Kidney (tissue), 14 donors: ENCODE measurements around the gene FLRT2. TPM values are rescaled to one million over a fixed set of nuclear protein-coding genes. Genes with fewer than 3 reads are reported as not detected.
A peak's percentile ranks its signal among the peaks of the same experiment; 100 is the strongest.

Experiments used
- DNase-seq, 5 donors: peaks; one replicate each; pipeline ENCODE4 v3.0.0-alpha.2; 2013 to 2020
- FAIRE-seq: peaks from 2 replicates; lab custom pipeline; 2012; peaks lifted over from hg19 to GRCh38; lab: Jason Lieb, UNC
- H3K27ac ChIP-seq, 2 donors: one replicate each; pipeline ENCODE4 v1.7.0; 2013; ENCODE audit warnings: low read depth in 2 of 2, low read length in 2 of 2, inconsistent platforms in 1 of 2
- H3K27me3 ChIP-seq: one replicate; pipeline ENCODE4 v1.7.1; 2013; ENCODE audit warnings: low read length, inconsistent platforms; ENCODE audit not compliant: control insufficient read depth, insufficient read depth
- H3K36me3 ChIP-seq, 3 donors: one replicate each; pipeline versions ENCODE4 v1.7.0 to v1.7.1; 2013; ENCODE audit warnings: low read length in 3 of 3, control low read depth in 1 of 3, inconsistent platforms in 1 of 3; ENCODE audit not compliant: insufficient read depth in 3 of 3, control insufficient read depth in 2 of 3
- H3K4me1 ChIP-seq, 3 donors: one replicate each; pipeline versions ENCODE4 v1.7.0 to v1.7.1; 2013; ENCODE audit warnings: low read length in 3 of 3, inconsistent platforms in 1 of 3, low read depth in 1 of 3; ENCODE audit not compliant: control insufficient read depth in 2 of 3, insufficient read depth in 2 of 3
- H3K4me3 ChIP-seq, 3 donors: one replicate each; pipeline versions ENCODE4 v1.7.0 to v1.8.1; 2013; ENCODE audit warnings: low read length in 3 of 3, control low read depth in 1 of 3, inconsistent platforms in 1 of 3
- H3K9ac ChIP-seq, 3 donors: one replicate each; pipeline versions ENCODE4 v1.7.0 to v1.7.1; 2013; ENCODE audit warnings: low read length in 3 of 3, control low read depth in 1 of 3, inconsistent platforms in 1 of 3
- H3K9me3 ChIP-seq, 3 donors: one replicate each; pipeline versions ENCODE4 v1.7.0 to v1.7.1; 2013; ENCODE audit warnings: low read length in 3 of 3, control low read depth in 1 of 3, inconsistent platforms in 1 of 3; ENCODE audit not compliant: control insufficient read depth in 2 of 3, insufficient read depth in 1 of 3
- intact Hi-C: fragments of 100-400 bp; cut with DNase I; formaldehyde crosslinking; loops from one replicate; pipeline ENCODE4 v1.11.1; 2022
- polyA plus RNA-seq: library from polyadenylated mRNA; stranded (reverse); fragments of 350-450 nt; fragmentation: Illumina TruSeq; extraction: RNeasy Lipid Tissue Mini Kit (QIAGEN cat#74804); gene quantifications from one replicate; pipeline ENCODE4 v1.2.3, GENCODE V29; 2014; ENCODE audit warnings: low read depth, low replicate concordance; ENCODE audit not compliant: insufficient read depth
- total RNA-seq: library from RNA; stranded (reverse); fragmentation: NEBNext Ultra II Directional; extraction: Animal tissue kit (Norgen Biotek cat#: 25700); gene quantifications from one replicate; pipeline ENCODE4 v1.2.1, GENCODE V29; 2021
- TF ChIP-seq, protein P1 (sequence below): IDR thresholded peaks from 3 replicates; pipeline ENCODE4 v1.5.1; 2012; ENCODE audit warnings: mild to moderate bottlenecking, moderate library complexity, borderline replicate concordance; ENCODE audit not compliant: insufficient read depth; ENCODE audit errors: extremely low read depth
- donor health status: control.
- donor health status: control.
- donor health status: control.
- donor health status: control.
- donor health status: control.
- donor health status: DM: yes; HTN: yes; CAD: no.
- donor health status: Normal renal cell carcinoma (clear cell type).

The FLRT2 gene
- total and polyA plus RNA-seq, 2 donors from 2014 or later = 1.2 to 16.6 TPM

DNA sequence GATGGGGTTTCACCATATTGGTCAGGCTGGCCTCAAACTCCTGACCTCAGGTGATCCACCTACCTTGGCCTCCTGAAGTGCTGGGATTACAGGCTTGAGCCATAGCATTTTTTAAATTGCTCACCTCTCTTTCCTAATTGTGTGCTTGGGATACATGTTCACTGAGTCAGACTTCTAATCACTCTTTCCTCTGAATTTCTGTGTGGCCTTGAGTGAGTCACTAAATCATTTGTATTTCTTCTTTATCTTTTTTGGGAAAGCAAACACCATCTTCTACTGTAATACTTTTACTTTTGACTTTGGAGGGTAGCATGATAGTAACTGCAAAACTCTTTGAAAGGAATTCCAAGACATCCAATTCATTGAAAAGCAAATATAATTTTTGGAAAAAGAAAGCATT is 60.8 kb downstream of the FLRT2 start:
- DNase-seq = no peak
- H3K27ac ChIP-seq = no peak overlapping the region
- intact Hi-C loops = no loop called here
- H3K27me3 ChIP-seq = no peaks in the 10 kb centered on the region
- no peaks in the 10 kb centered on the region for H3K4me1 ChIP-seq
- H3K9me3 ChIP-seq = peaks cover 0 to 2% (median 0%) of the 10 kb centered on the region in 3 donors
- no peak overlapping the region for H3K9ac ChIP-seq
- TF ChIP-seq, protein P1, sequence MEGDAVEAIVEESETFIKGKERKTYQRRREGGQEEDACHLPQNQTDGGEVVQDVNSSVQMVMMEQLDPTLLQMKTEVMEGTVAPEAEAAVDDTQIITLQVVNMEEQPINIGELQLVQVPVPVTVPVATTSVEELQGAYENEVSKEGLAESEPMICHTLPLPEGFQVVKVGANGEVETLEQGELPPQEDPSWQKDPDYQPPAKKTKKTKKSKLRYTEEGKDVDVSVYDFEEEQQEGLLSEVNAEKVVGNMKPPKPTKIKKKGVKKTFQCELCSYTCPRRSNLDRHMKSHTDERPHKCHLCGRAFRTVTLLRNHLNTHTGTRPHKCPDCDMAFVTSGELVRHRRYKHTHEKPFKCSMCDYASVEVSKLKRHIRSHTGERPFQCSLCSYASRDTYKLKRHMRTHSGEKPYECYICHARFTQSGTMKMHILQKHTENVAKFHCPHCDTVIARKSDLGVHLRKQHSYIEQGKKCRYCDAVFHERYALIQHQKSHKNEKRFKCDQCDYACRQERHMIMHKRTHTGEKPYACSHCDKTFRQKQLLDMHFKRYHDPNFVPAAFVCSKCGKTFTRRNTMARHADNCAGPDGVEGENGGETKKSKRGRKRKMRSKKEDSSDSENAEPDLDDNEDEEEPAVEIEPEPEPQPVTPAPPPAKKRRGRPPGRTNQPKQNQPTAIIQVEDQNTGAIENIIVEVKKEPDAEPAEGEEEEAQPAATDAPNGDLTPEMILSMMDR = no peak
- FAIRE-seq = no peak
- no peak overlapping the region for H3K4me3 ChIP-seq
- H3K36me3 ChIP-seq = peaks cover 0 to 2% (median 0%) of the 10 kb centered on the region in 3 donors

DNA sequence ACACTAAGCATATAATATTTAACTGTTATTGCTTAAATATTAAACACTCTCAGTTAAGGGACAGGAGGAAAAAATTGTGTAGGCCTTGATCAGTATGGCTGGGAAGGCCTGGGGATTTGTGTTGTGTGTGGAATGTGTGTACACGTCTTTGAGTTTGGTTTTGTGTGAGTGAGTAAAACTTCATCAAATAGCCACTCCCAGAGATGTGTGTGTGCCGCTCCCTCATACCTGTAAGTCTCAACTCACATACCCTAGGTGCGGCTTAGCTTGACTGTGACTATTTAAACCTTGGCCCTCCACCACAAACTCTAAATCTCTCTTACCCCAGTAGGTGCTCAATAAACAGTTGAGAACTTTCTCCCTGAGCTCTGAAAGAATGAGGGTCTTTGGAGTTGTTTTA is 64.3 kb downstream of the FLRT2 start:
- H3K36me3 ChIP-seq = no peaks in the 10 kb centered on the region
- intact Hi-C loops = no loop called here
- no peaks in the 10 kb centered on the region for H3K9me3 ChIP-seq
- H3K27ac ChIP-seq = no peak overlapping the region
- TF ChIP-seq, protein P1 = no peak
- H3K4me1 ChIP-seq = no peaks in the 10 kb centered on the region
- H3K4me3 ChIP-seq = no peak overlapping the region
- no peaks in the 10 kb centered on the region for H3K27me3 ChIP-seq
- no peak overlapping the region for H3K9ac ChIP-seq
- DNase-seq (no peak), FAIRE-seq (no peak)

DNA sequence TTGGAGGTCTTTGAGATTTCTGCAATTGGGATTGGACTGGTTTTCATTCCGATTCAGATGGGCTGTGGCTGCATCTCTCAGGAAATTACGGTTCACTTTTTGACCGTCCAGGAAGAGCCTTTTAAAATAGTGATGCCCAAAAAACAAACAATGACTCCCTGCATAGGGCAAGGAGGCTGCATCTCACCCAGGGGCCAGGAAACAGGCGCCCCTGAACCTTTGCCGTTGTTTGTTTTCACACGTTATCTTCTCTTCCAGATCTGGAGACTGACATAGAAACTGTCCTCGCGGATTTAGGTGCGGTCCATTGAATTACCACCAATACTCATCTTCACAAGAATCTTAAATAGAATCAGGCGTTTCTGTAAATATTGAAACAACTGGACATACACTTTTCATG is 66.0 kb downstream of the FLRT2 start:
- H3K9me3 ChIP-seq = no peaks in the 10 kb centered on the region
- H3K27me3 ChIP-seq = no peaks in the 10 kb centered on the region
- FAIRE-seq (no peak), DNase-seq (peak in 1 of 5 donors; percentile 41)
- H3K4me1 ChIP-seq = no peaks in the 10 kb centered on the region
- intact Hi-C loops = no loop called here
- H3K27ac ChIP-seq = no peak overlapping the region
- no peak overlapping the region for H3K9ac ChIP-seq
- TF ChIP-seq, protein P1 = no peak
- H3K4me3 ChIP-seq = no peak overlapping the region
- no peaks in the 10 kb centered on the region for H3K36me3 ChIP-seq

DNA sequence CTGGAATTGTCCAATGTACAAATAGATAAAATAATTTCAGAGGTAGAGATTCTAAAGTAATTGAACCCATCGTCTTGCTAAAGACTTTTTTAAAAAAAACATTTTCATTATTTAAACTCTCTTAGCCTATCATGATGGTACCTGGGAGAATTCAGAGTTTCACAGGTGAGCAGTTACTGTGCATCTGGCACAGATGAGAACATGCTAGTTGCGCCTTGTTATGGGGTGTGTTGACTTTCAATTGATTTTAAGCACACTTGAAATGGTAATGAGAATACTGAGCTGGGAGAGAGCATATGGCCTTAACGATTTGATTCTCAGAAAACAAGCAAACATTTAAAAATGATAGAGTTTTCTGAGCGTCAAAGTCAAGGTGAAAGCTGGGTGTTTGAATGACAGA is 66.6 kb downstream of the FLRT2 start:
- Histone ChIP-seq H3K9me3 (no peaks in the 10 kb centered on the region), H3K27ac (no peak overlapping the region), H3K36me3 (no peaks in the 10 kb centered on the region), H3K9ac (no peak overlapping the region), H3K4me3 (no peak overlapping the region), H3K4me1 (no peaks in the 10 kb centered on the region), H3K27me3 (no peaks in the 10 kb centered on the region)
- no peak for DNase-seq
- no peak for FAIRE-seq
- intact Hi-C loops = no loop called here
- TF ChIP-seq, protein P1 = no peak
